K562 (cell line): ENCODE measurements around the gene PPIP5K2. TPM values are rescaled to one million over a fixed set of nuclear protein-coding genes. Genes with fewer than 3 reads are reported as not detected.
"Not testable (repeated sequence)": the region's sequence is repeated elsewhere in the genome, so short reads cannot be mapped to it uniquely, and the experiment has no call there.

Source experiments
- ATAC-seq: fragments of 200-7000 bp; cut with Tn5 transposase; 3 replicates; pipeline ENCODE4 v1.9.1; 2020; ENCODE audit warnings: moderate library complexity
- BruUV-seq: library from RNA; stranded (reverse); fragments of 400-500 nt; replicated peaks from 2 replicates; lab custom pipeline; 2021; lab: Mats Ljungman, UMichigan
- CTCF ChIA-PET: fragments of 300-600 bp; formaldehyde crosslinking; extraction: SDS; loops from one replicate; lab custom pipeline; 2021; ENCODE audit warnings: low intra/inter-chr PET ratio; lab: Yijun Ruan, JAX
- POLR2A ChIA-PET: fragments of 300-600, 350-650 bp; sonication (Branson Sonifier 250); formaldehyde crosslinking; extraction: SDS; loops from one replicate; lab custom pipeline; 2021; ENCODE audit warnings: antibody characterized with exemption, inconsistent platforms; lab: Yijun Ruan, JAX
- DNase-seq, 4 experiments: peaks; one replicate each; pipeline versions ENCODE4 v3.0.0 to v3.0.0-alpha.2; 2011 to 2018; ENCODE audit warnings: low spot score in 3 of 4, mixed read lengths in 3 of 4; ENCODE audit errors: extremely low read depth in 1 of 4
- FAIRE-seq: peaks from 2 replicates; lab custom pipeline; 2011; peaks lifted over from hg19 to GRCh38; lab: Jason Lieb, UNC
- H2AFZ ChIP-seq: 2 replicates; pipeline ENCODE4 v1.6.0; 2011; ENCODE audit warnings: low read depth, low read length, control low read depth, inconsistent platforms
- H3K27ac ChIP-seq: fragments of 200-600 bp; 3 replicates; pipeline ENCODE4 v1.8.0; 2011; ENCODE audit warnings: low read depth, mild to moderate bottlenecking, control low read depth, inconsistent platforms, low read length, moderate library complexity, mixed read lengths; ENCODE audit errors: extremely low read depth
- H3K27me3 ChIP-seq, 2 experiments: fragments of 300-600 bp in 1 of 2; 2 replicates in 1 of 2; 3 replicates in 1 of 2; pipeline versions ENCODE4 v1.6.0 to v1.8.0; 2011; ENCODE audit warnings: inconsistent platforms in 2 of 2, low read length in 2 of 2, mild to moderate bottlenecking in 1 of 2, mixed read lengths in 1 of 2, moderate library complexity in 1 of 2; ENCODE audit not compliant: control insufficient read depth in 2 of 2, insufficient read depth in 2 of 2
- H3K36me3 ChIP-seq: fragments of 300-600 bp; 3 replicates; pipeline ENCODE4 v1.8.0; 2011; ENCODE audit warnings: mild to moderate bottlenecking, low read length, inconsistent platforms; ENCODE audit not compliant: control insufficient read depth, insufficient read depth
- H3K4me1 ChIP-seq, 2 experiments: fragments of 200-600 bp in 1 of 2; replicated peaks in 1 of 2; 2 replicates in 1 of 2; 3 replicates in 1 of 2; pipeline versions ENCODE4 v1.5.1 to v1.8.0; 2011; ENCODE audit warnings: inconsistent platforms in 2 of 2, low read length in 2 of 2, mild to moderate bottlenecking in 1 of 2, mixed read lengths in 1 of 2, moderate library complexity in 1 of 2; ENCODE audit not compliant: control insufficient read depth in 2 of 2, insufficient read depth in 2 of 2
- H3K4me2 ChIP-seq: 2 replicates; pipeline ENCODE4 v1.6.1; 2011; ENCODE audit warnings: low read length, control low read depth, inconsistent platforms, mixed read lengths; ENCODE audit not compliant: insufficient read depth
- H3K4me3 ChIP-seq: fragments of 200-600 bp; sonication (generic), shearing (Covaris generic); 2 replicates; pipeline ENCODE4 v1.5.1; 2016; ENCODE audit warnings: control low read depth, inconsistent platforms
- H3K79me2 ChIP-seq: fragments of 200-600 bp; 3 replicates; pipeline ENCODE4 v1.8.0; 2011; ENCODE audit warnings: low read length, inconsistent platforms; ENCODE audit not compliant: control insufficient read depth, insufficient read depth
- H3K9ac ChIP-seq, 2 experiments: 2 replicates each; pipeline versions ENCODE4 v1.6.0 to v1.6.1; 2011; ENCODE audit warnings: low read depth in 2 of 2, low read length in 2 of 2, control low read depth in 1 of 2, inconsistent platforms in 1 of 2, mild to moderate bottlenecking in 1 of 2, mixed read lengths in 1 of 2; ENCODE audit not compliant: insufficient read depth in 1 of 2
- H3K9me1 ChIP-seq: one replicate; pipeline ENCODE4 v1.6.0; 2011; ENCODE audit warnings: inconsistent platforms, mild to moderate bottlenecking, low read length, moderate library complexity; ENCODE audit not compliant: control insufficient read depth, insufficient read depth
- H3K9me3 ChIP-seq: replicated peaks from 2 replicates; pipeline ENCODE4 v1.5.1; 2011; ENCODE audit warnings: low read depth, low read length, inconsistent platforms; ENCODE audit not compliant: control insufficient read depth, insufficient read depth
- H4K20me1 ChIP-seq: replicated peaks from 2 replicates; pipeline ENCODE4 v1.6.1; 2011; ENCODE audit warnings: low read length, inconsistent platforms, mixed read lengths; ENCODE audit not compliant: control insufficient read depth, insufficient read depth
- BCOR ChIP-seq: fragments of 450-650 bp; IDR thresholded peaks from 2 replicates; pipeline ENCODE4 v1.6.1; 2016
- DACH1 ChIP-seq: fragments of 450-650 bp; IDR thresholded peaks from 2 replicates; pipeline ENCODE4 v1.6.1; 2018; ENCODE audit not compliant: partially characterized antibody
- KDM1A ChIP-seq, 2 experiments: fragments of 450-650 bp; IDR thresholded peaks; 2 replicates each; pipeline ENCODE4 v1.6.1; 2016; ENCODE audit warnings: mild to moderate bottlenecking in 2 of 2
- RAD21 ChIP-seq, 2 experiments: fragments of 250-450 bp in 1 of 2; fragments of 450-650 bp in 1 of 2; sonication (Bioruptor Pico) in 1 of 2; formaldehyde crosslinking in 1 of 2; IDR thresholded peaks in 1 of 2; conservative IDR thresholded peaks in 1 of 2; 2 replicates each; pipeline versions ENCODE4 v1.4.0 to v1.8.0; 2020 to 2022; ENCODE audit warnings: mild to moderate bottlenecking in 2 of 2, moderate library complexity in 1 of 2
- RFX7 ChIP-seq: fragments of 250-450 bp; sonication (Bioruptor Pico); IDR thresholded peaks from 2 replicates; pipeline ENCODE4 v1.5.1; 2021; ENCODE audit warnings: mild to moderate bottlenecking
- ZFP36 ChIP-seq: fragments of 150-350 bp; IDR thresholded peaks from 2 replicates; pipeline ENCODE4 v1.6.1; 2018; ENCODE audit warnings: low read length, low read depth; ENCODE audit not compliant: partially characterized antibody
- ZNF146 ChIP-seq: IDR thresholded peaks from one replicate; pipeline ENCODE4 v1.6.1; 2018; ENCODE audit warnings: missing compliant biosample characterization; ENCODE audit not compliant: unreplicated experiment
- WGBS: fragments of 100-300 bp; shearing (Covaris generic); methylation state at CpG from one replicate; pipeline ENCODE4 v1.1.6; 2016; ENCODE audit warnings: low coverage, mixed read lengths; ENCODE audit not compliant: insufficient coverage; ENCODE audit errors: missing lambda C conversion rate; 5-methylcytosine and 5-hydroxymethylcytosine counted together
- in situ Hi-C: fragments of 300-500 bp; cut with MboI; formaldehyde crosslinking; loops from 4 replicates; pipeline ENCODE4 v1.15.0; 2018; ENCODE audit warnings: inconsistent platforms, mixed read lengths
- intact Hi-C: fragments of 100-400 bp; cut with micrococcal nuclease; formaldehyde crosslinking; loops from 2 replicates; pipeline ENCODE4 v1.14.2; 2022
- polyA plus RNA-seq, 8 experiments: library from polyadenylated mRNA; depleted of rRNA in 4 of 8; stranded (reverse) in 5 of 8; unstranded in 3 of 8; fragments of >200 nt; fragmentation: Nextera tagmentation in 2 of 8; fragmentation: Illumina TruSeq in 1 of 8; extraction: Ambion mirVana in 2 of 8; extraction: Trizol in 1 of 8; gene quantifications; 2 replicates each; pipeline versions ENCODE4 v1.2.1 to v1.2.3, GENCODE V29; 2011 to 2014; ENCODE audit warnings: inconsistent platforms in 1 of 8, missing spikeins in 1 of 8
- total RNA-seq, 7 experiments: library from RNA; depleted of rRNA in 6 of 7; stranded (reverse); fragments of >200 nt in 6 of 7; fragmentation: Illumina TruSeq in 2 of 7; extraction: Trizol in 2 of 7; gene quantifications; 2 replicates each; pipeline versions ENCODE4 v1.2.1 to v1.2.3, GENCODE V29; 2011 to 2021; ENCODE audit warnings: low replicate concordance in 1 of 7
- TF ChIP-seq, protein P1 (sequence below), 3 experiments: IDR thresholded peaks in 2 of 3; conservative IDR thresholded peaks in 1 of 3; 2 replicates each; pipeline ENCODE4 v1.5.1; 2011 to 2012; ENCODE audit warnings: low read length in 3 of 3, mild to moderate bottlenecking in 3 of 3, control low read depth in 2 of 3, improper control_type of control experiment in 1 of 3, inconsistent platforms in 1 of 3, low read depth in 1 of 3, mixed read lengths in 1 of 3, moderate library complexity in 1 of 3; ENCODE audit not compliant: insufficient read depth in 2 of 3

The PPIP5K2 gene
- total and polyA plus RNA-seq, 9 of the 15 experiments (the other 6 are each of a cell fraction or from before 2014, with no cell fraction given), result 39.4 to 150 (median 99.1) TPM

DNA sequence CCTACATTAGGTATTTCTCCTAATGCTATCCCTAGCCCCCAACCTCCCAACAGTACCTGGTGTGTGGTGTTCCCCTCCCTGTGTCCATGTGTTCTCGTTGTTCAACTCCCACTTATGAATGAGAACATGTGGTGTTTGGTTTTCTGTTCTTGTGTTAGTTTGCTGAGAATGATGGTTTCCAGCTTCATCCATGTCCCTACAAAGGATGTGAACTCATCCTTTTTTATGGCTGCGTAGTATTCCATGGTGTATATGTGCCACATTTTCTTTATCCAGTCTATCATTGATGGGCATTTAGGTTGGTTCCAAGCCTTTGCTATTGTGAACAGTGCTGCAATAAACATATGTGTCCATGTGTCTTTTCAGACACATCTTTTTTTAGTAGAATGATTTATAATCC, 99.0 kb downstream of the PPIP5K2 start:
- H3K9ac ChIP-seq, ATAC-seq, H3K79me2 ChIP-seq, H2AFZ ChIP-seq, POLR2A ChIA-PET, H3K9me3 ChIP-seq, H3K27ac ChIP-seq, FAIRE-seq, in situ Hi-C loops, H3K4me2 ChIP-seq, H3K4me1 ChIP-seq, intact Hi-C loops, BruUV-seq, H4K20me1 ChIP-seq, DNase-seq, H3K4me3 ChIP-seq, H3K27me3 ChIP-seq, H3K36me3 ChIP-seq, CTCF ChIA-PET, H3K9me1 ChIP-seq: not testable (repeated sequence)
- WGBS, result 76% methylated on average over 2 of the region's 2 CpGs
- 0 out of 2 replicates have a peak, but pooled peaks have one; percentile 22 for TF ChIP-seq BCOR
- 0 out of 4 replicates have a peak, but pooled peaks of 1 of the 2 experiments have one; percentile 20 for TF ChIP-seq KDM1A (IDR thresholded peaks at IDR 0.05)
- peak; percentile 63 for TF ChIP-seq ZNF146 (CRISPR knock-in tag)

DNA sequence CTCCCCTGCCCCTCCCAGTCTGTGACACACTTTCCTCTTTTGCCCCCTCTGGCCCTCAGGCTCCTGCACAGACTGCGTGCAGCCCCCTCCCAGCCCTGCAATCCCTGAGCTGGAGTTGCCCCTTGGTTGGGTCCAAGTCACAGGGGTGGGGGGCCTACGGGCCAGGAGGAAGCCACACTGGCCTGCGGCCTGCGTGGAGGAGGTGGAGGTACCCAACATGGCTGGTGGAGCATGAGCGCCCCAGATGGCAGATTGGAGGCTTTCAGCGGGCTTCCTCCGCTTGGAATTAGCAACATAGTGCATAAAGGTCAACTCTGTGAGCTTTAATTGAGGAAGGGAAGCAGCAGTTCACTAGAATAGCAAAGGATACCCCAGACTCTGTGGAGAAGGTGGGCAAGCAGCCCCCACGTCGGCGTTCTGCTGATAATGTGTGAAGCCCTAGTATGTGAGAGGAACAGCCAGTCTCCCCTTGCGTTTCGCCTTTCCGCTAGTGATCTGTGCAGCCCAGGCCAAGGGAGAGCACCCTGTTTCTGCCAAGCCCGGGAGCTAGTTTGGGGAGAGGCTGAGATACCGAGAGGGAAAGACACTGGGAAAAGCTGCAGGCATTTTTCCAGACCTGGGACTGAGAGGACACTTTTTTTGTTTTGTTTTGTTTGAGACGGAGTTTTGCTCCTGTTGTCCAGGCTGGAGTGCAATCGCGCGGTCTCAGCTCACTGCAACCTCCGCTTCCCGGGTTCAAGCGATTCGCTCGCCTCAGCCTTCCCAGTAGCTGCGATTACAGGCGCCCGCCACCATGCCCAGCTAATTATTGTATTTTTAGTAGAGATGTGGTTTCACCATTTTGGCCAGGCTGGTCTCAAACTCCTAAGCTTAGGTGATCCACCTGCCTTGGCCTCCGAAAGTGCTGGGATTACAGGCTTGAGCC, 103.2 kb downstream of the PPIP5K2 start:
- H3K9me1 ChIP-seq, result no peaks in the 10 kb centered on the region
- BruUV-seq, result no TSS peak
- no peaks in the 10 kb centered on the region for H3K27me3 ChIP-seq
- DNase-seq (peak in 2 of 4 experiments; percentile 6 to 10), FAIRE-seq (no peak), ATAC-seq (peak; percentile 62)
- no peaks in the 10 kb centered on the region for H4K20me1 ChIP-seq
- H3K4me3 ChIP-seq, result no peak overlapping the region
- CTCF ChIA-PET, result interaction anchor here (0.7 kb wide), 1 partner anchor 179 kb away, joined by 3 read pairs; no protein-coding TSS in a partner anchor
- peak in 1 of 2 experiments; percentile 29; a peak in 2 of 4 replicates for TF ChIP-seq RAD21 (CRISPR knock-in tag; conservative IDR thresholded peaks at IDR 0.05 in 1 of 2, IDR thresholded peaks at IDR 0.05 in 1 of 2)
- TF ChIP-seq, protein P1, sequence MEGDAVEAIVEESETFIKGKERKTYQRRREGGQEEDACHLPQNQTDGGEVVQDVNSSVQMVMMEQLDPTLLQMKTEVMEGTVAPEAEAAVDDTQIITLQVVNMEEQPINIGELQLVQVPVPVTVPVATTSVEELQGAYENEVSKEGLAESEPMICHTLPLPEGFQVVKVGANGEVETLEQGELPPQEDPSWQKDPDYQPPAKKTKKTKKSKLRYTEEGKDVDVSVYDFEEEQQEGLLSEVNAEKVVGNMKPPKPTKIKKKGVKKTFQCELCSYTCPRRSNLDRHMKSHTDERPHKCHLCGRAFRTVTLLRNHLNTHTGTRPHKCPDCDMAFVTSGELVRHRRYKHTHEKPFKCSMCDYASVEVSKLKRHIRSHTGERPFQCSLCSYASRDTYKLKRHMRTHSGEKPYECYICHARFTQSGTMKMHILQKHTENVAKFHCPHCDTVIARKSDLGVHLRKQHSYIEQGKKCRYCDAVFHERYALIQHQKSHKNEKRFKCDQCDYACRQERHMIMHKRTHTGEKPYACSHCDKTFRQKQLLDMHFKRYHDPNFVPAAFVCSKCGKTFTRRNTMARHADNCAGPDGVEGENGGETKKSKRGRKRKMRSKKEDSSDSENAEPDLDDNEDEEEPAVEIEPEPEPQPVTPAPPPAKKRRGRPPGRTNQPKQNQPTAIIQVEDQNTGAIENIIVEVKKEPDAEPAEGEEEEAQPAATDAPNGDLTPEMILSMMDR (IDR thresholded peaks at IDR 0.05 in 2 of 3, conservative IDR thresholded peaks at IDR 0.05 in 1 of 3; ENCODE audit: insufficient read depth in 2 of 3, low read depth in 1 of 3, low read length in 3 of 3), result 0 out of 6 replicates have a peak, but pooled peaks of 1 of the 3 experiments have one; percentile 15
- peak; percentile 64 for TF ChIP-seq ZFP36
- no peak for TF ChIP-seq DACH1
- no peak for TF ChIP-seq RFX7 (CRISPR knock-in tag)
- no peaks in the 10 kb centered on the region for H3K9me3 ChIP-seq
- intact Hi-C loops, result loop anchor here (5.0 to 10.0 kb wide), 2 partner anchors 158 to 641 kb away; no protein-coding TSS in a partner anchor
- POLR2A ChIA-PET, result interaction anchor here (0.6 to 2.4 kb wide), 3 partner anchors 9 to 687 kb away, joined by 3 to 7 read pairs (median 4); no protein-coding TSS in a partner anchor
- no peak overlapping the region for H3K9ac ChIP-seq
- peaks cover 3 to 5% of the 10 kb centered on the region in 2 experiments; a peak in 2 of 5 replicates for H3K4me1 ChIP-seq
- no peak overlapping the region for H3K4me2 ChIP-seq
- no peak overlapping the region for H3K27ac ChIP-seq
- no peaks in the 10 kb centered on the region for H3K36me3 ChIP-seq
- no peaks in the 10 kb centered on the region for H3K79me2 ChIP-seq
- WGBS, result 54% methylated on average over 23 of the region's 28 CpGs
- no peak overlapping the region for H2AFZ ChIP-seq
- in situ Hi-C loops, result loop anchor here (10.0 kb wide), 2 partner anchors 448 to 688 kb away; no protein-coding TSS in a partner anchor
